ENCODE data around the gene NFXL1.
"Not testable (repeated sequence)": the region's sequence is repeated elsewhere in the genome, so short reads cannot be mapped to it uniquely, and the experiment has no call there.

The NFXL1 gene

GRCh38 chr4:47929682-47930201 lies 15.4 kb upstream of the NFXL1 start:
- TF ChIP-seq EZH2phosphoT487 (conservative IDR thresholded peaks at IDR 0.05; ENCODE audit: low read length) (no peak), CTCF (IDR thresholded peaks at IDR 0.05; ENCODE audit: insufficient read depth, low read length, poor library complexity, severe bottlenecking) (no peak)
- Histone ChIP-seq H3K27ac (ENCODE audit: low read depth, low read length) (no peak overlapping the region), H3K4me3 (ENCODE audit: insufficient read depth, low read length, poor library complexity, severe bottlenecking) (no peak overlapping the region), H4K20me1 (ENCODE audit: low read depth, low read length) (no peaks in the 10 kb centered on the region), H3K9me3 (ENCODE audit: insufficient read depth, low read length) (no peaks in the 10 kb centered on the region), H3F3A (ENCODE audit: insufficient read depth) (no peaks in the 10 kb centered on the region), H3K9ac (ENCODE audit: low read length) (no peak overlapping the region), H2AFZ (ENCODE audit: low read depth, low read length, severe bottlenecking) (no peak overlapping the region), H3K79me2 (ENCODE audit: insufficient read depth, low read length) (no peaks in the 10 kb centered on the region), H3K36me3 (ENCODE audit: low read length) (no peaks in the 10 kb centered on the region), H3K27me3 (ENCODE audit: low read length) (no peaks in the 10 kb centered on the region), H3K9me2 (replicated peaks; ENCODE audit: insufficient read depth, low read length) (no peaks in the 10 kb centered on the region), H3K4me2 (ENCODE audit: low read depth, low read length, poor library complexity, severe bottlenecking) (no peak overlapping the region)

- H3K27ac ChIP-seq (ENCODE audit: low read depth, low read length), result no peak overlapping the region
- H3K4me3 ChIP-seq (ENCODE audit: insufficient read depth, low read length, poor library complexity, severe bottlenecking), result no peak overlapping the region
- no peaks in the 10 kb centered on the region for H3K9me3 ChIP-seq (ENCODE audit: insufficient read depth, low read length)
- no peaks in the 10 kb centered on the region for H3K79me2 ChIP-seq (ENCODE audit: insufficient read depth, low read length)
- H2AFZ ChIP-seq (ENCODE audit: low read depth, low read length, severe bottlenecking), result peak overlapping the region; percentile 57
- TF ChIP-seq EZH2phosphoT487 (conservative IDR thresholded peaks at IDR 0.05; ENCODE audit: low read length) (no peak), CTCF (IDR thresholded peaks at IDR 0.05; ENCODE audit: insufficient read depth, low read length, poor library complexity, severe bottlenecking) (peak; percentile 48)
- no peaks in the 10 kb centered on the region for H3K36me3 ChIP-seq (ENCODE audit: low read length)
- H3K9me2 ChIP-seq (replicated peaks; ENCODE audit: insufficient read depth, low read length), result no peaks in the 10 kb centered on the region
- H3K27me3 ChIP-seq (ENCODE audit: low read length), result no peaks in the 10 kb centered on the region
- no peaks in the 10 kb centered on the region for H4K20me1 ChIP-seq (ENCODE audit: low read depth, low read length)
- H3F3A ChIP-seq (ENCODE audit: insufficient read depth), result peaks cover 12% of the 10 kb centered on the region
- H3K9ac ChIP-seq (ENCODE audit: low read length), result no peak overlapping the region
- H3K4me2 ChIP-seq (ENCODE audit: low read depth, low read length, poor library complexity, severe bottlenecking), result peak overlapping the region; percentile 30
These were observed 12.4 kb upstream of the NFXL1 start for GRCh38 chr4:47926667-47927258.

GRCh38 chr4:47923261-47923608 lies 8.9 kb upstream of the NFXL1 start:
- Histone ChIP-seq H3K27ac (ENCODE audit: low read depth, low read length) (peak overlapping the region; percentile 77), H3F3A (ENCODE audit: insufficient read depth) (peaks cover 12% of the 10 kb centered on the region), H3K4me3 (ENCODE audit: insufficient read depth, low read length, poor library complexity, severe bottlenecking) (peak overlapping the region; percentile 13), H3K4me2 (ENCODE audit: low read depth, low read length, poor library complexity, severe bottlenecking) (peak overlapping the region; percentile 36)
- not testable (repeated sequence) for H2AFZ ChIP-seq (ENCODE audit: low read depth, low read length, severe bottlenecking); H3K36me3 ChIP-seq (ENCODE audit: low read length); H3K9ac ChIP-seq (ENCODE audit: low read length); H3K9me3 ChIP-seq (ENCODE audit: insufficient read depth, low read length); H3K27me3 ChIP-seq (ENCODE audit: low read length); H3K79me2 ChIP-seq (ENCODE audit: insufficient read depth, low read length); H4K20me1 ChIP-seq (ENCODE audit: low read depth, low read length); H3K9me2 ChIP-seq (replicated peaks; ENCODE audit: insufficient read depth, low read length)

- not testable (repeated sequence) for H4K20me1 ChIP-seq (ENCODE audit: low read depth, low read length); H3K27me3 ChIP-seq (ENCODE audit: low read length); H3K79me2 ChIP-seq (ENCODE audit: insufficient read depth, low read length); H3K9me3 ChIP-seq (ENCODE audit: insufficient read depth, low read length); H3K4me2 ChIP-seq (ENCODE audit: low read depth, low read length, poor library complexity, severe bottlenecking); H3K9ac ChIP-seq (ENCODE audit: low read length); H3K36me3 ChIP-seq (ENCODE audit: low read length); H2AFZ ChIP-seq (ENCODE audit: low read depth, low read length, severe bottlenecking); H3K9me2 ChIP-seq (replicated peaks; ENCODE audit: insufficient read depth, low read length); H3K4me3 ChIP-seq (ENCODE audit: insufficient read depth, low read length, poor library complexity, severe bottlenecking)
- H3K27ac ChIP-seq (ENCODE audit: low read depth, low read length), result peak overlapping the region; percentile 36; the same call in 1 of the 2 replicates
- peaks cover 12% of the 10 kb centered on the region for H3F3A ChIP-seq (ENCODE audit: insufficient read depth)
These were observed 8.3 kb upstream of the NFXL1 start for GRCh38 chr4:47922436-47923260.

GRCh38 chr4:47917163-47917562 lies 2.8 kb upstream of the NFXL1 start:
- H3K4me2 ChIP-seq (ENCODE audit: low read depth, low read length, poor library complexity, severe bottlenecking), result not testable (repeated sequence)
- peaks cover 19% of the 10 kb centered on the region for H3K79me2 ChIP-seq (ENCODE audit: insufficient read depth, low read length)

More at GRCh38 chr4:47917163-47917562, 2.8 kb upstream of the NFXL1 start:
- H4K20me1 ChIP-seq (ENCODE audit: low read depth, low read length); H3K4me3 ChIP-seq (ENCODE audit: insufficient read depth, low read length, poor library complexity, severe bottlenecking); H2AFZ ChIP-seq (ENCODE audit: low read depth, low read length, severe bottlenecking); H3K9ac ChIP-seq (ENCODE audit: low read length); H3K9me3 ChIP-seq (ENCODE audit: insufficient read depth, low read length); H3K9me2 ChIP-seq (replicated peaks; ENCODE audit: insufficient read depth, low read length); H3K36me3 ChIP-seq (ENCODE audit: low read length); H3K27me3 ChIP-seq (ENCODE audit: low read length); H3F3A ChIP-seq (ENCODE audit: insufficient read depth); H3K27ac ChIP-seq (ENCODE audit: low read depth, low read length): not testable (repeated sequence)

All from SU-DHL-6 (cell line).